Bladder microvascular endothelial cell (primary cell): ENCODE data around the gene STK32B. TPM values are rescaled to one million over a fixed set of nuclear protein-coding genes. Genes with fewer than 3 reads are reported as not detected.

Source experiments
- total RNA-seq: library from RNA; depleted of rRNA; stranded (reverse); fragments of >200 nt; gene quantifications from 2 replicates; pipeline ENCODE4 v1.2.3, GENCODE V29; 2014

STK32B gene
- total RNA-seq, result 22.8 and 29.6 TPM in 2 replicates

GRCh38 chr4:5051278-5052203 lies at the start of gene STK32B:
Gene STK32B, plus strand, starts transcription at chr4:5051480.

GRCh38 chr4:5019274-5019673 lies 32.0 kb upstream of the STK32B start, which contains the start of gene CYTL1:
Gene CYTL1, minus strand, starts transcription at chr4:5019458. Its CDS starts 13 bp downstream, at chr4:5019445.

Other genes starting within 250 kb of the STK32B start
- gene MSX1, start 191.8 kb upstream of the STK32B start, total RNA-seq, result 4.2 and 7.9 TPM in 2 replicates
- 29.2 and 170 TPM in 2 replicates for gene CYTL1, start 32.0 kb upstream of the STK32B start, total RNA-seq